ENCODE measurements around the gene C16orf78.
"Not testable (repeated sequence)": the region's sequence is repeated elsewhere in the genome, so short reads cannot be mapped to it uniquely, and the experiment has no call there.

The C16orf78 gene

DNA sequence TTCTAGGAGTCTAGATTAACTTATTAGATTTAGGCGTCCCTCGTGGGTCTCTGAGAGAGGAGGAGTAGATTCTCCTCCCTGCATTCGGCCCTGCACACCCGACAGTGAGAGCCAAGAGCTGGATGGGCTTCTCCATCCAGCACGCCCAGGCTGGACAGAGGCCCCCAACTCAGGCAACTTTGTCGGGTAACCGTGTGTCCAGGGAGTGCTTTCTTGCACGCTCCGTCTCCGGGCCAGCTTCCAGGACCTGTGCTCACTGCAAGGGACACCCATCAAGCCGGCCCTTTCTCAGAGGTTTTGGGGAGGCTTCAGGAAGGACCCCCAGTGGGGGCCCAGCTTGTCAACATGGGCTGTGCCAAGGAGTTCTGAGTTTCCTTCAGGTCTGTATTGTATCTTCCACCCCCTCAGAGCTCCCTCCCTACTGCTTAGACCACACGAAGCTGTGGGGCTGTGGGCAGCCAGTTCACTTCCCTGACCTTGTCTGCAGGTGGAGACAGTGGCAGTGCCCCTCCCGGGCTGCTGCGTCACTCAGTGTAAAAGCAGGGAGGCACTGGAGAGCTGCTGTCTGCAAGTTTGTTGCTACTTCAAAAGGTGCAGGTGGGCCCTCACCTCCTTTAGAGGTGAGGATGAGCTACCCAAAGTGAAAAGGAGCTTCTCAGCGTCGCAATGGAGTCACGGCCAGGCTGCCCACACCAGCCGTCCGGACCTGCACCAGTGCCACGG is 24.0 kb upstream of the C16orf78 start:
- DNase-seq, result no peak

DNA sequence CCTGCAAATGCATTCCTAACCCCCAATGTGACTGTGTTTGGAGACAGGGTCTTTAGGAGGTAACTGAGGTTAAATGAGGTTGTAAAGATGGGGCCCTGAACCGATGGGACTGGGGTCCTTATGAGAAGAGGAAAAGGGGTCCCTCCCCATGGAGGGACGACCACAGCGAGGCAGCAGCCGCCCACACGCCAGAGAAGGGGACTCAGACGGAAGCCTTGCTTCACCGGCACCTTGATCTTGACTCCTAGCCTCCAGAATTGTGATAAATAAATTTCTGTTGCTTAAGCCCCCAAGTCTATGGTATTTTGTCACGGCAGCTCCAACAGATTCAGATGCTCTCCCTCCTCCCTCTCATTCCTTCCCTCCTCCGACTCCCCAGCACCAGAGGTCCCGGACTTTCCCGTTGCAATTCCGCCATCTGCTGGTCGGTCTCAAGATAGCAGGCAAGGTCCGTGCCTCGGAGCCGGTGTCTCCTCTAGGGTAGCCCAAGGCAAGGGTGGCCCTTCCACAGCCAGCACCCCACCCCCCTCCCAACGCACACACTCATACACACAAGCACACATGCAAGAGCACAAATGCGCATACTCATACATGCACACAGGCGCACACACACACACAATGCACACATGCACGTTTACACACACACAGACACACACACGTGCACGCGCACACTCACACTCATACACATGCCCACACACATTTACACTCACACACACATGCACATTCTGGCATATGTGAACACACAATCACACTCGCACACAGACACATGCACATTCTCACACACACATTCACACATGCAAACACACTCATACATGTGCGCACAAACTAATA is 23.1 kb upstream of the C16orf78 start:
- peak in 55 of 58 donors; percentile 1 to 85 (median 38) for DNase-seq

DNA sequence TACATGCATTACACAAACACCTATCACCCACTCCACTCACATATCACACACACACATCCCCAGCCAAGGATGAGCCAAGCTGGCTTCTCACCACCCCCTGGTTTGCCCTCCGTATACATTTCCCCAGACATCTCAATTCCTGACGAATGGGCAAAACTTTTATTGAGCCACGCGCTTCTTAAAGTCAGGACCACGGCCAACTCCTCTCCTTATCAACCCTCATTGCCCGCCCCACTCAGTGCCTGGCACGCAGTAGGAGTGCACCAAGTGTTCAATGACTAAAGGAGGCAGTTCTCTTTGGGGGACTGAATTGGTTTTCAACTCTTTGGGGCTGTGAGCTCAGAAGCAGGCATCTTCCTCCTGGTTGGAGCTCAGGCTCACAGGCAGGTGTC is 22.5 kb upstream of the C16orf78 start:
- DNase-seq, result no peak

DNA sequence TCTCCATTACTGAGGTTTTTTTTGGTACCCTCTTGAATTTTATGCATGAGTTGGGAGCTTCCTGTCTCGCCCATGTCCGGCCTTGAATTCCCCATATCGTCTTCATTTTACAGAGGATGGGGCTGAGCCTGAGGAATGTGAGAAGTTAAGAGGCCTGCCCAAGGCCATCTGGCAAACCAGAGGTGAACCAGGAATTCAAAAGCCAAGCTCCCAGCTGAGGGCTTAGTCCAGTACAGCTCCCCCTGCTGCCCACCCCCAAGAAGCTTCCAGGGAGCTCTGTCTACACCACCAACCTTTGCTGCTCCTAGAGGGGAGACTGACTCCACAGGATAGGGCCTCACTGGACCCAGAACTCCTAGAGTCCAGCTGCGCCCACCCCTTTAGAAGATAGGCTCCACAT is 20.7 kb upstream of the C16orf78 start:
- no peak for DNase-seq

DNA sequence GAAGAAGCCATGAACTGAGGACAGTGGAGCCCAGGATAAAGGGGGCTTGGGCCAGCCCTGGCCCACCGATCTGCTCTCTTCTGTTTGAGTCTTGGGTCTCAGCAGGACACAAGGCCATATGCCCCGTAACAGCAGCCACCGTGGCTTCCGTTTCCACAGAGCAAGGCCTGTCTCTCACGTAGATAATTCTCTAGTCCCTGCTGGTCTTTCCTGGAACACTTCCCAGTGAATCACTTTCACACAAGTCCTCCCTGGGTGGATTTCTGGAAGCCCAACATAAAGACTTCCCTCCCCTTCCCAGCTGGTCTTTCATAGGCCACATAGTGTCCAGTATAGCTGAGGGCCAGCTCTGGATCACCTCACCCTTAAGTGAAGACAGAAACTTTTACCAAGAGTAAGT is 19.9 kb upstream of the C16orf78 start:
- no peak for DNase-seq

DNA sequence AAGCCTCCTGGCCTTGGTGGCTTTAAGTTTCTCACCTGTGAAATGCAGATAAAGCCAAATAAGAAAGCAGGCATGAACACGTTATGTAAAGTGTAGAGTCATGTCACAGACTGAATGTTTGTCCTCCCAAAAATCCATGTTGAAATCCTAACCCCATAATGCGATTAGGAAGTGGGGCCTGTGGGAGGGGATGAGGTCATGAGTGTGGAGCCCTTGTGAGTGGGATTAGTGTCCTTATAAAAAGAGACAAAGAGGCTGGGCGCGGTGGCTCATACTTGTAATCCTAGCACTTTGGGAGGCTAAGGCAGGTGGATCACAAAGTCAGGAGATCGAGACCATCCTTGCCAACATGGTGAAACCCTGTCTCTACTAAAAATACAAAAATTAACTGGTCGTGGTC is 19.5 kb upstream of the C16orf78 start:
- DNase-seq, result no peak

DNA sequence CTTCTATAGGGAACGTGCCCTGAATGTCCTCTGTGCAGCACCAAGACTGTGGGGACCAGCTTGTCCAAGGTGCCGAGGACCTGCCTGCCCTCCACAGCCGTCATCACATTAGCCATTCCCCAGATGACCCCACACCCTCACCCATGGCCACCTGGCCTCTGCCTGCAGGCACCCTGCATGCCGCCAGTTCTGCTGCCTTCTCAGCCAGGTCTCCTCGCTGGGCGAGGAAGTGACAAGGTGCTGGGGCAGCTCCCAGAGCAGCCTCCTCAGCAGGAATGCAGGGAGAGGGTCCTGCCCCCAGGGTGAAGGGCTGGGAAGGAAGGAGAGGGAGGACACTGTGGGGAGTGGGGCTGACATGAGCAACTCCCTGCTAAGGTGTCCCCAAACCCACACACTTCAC is 18.6 kb upstream of the C16orf78 start:
- no peak for DNase-seq

DNA sequence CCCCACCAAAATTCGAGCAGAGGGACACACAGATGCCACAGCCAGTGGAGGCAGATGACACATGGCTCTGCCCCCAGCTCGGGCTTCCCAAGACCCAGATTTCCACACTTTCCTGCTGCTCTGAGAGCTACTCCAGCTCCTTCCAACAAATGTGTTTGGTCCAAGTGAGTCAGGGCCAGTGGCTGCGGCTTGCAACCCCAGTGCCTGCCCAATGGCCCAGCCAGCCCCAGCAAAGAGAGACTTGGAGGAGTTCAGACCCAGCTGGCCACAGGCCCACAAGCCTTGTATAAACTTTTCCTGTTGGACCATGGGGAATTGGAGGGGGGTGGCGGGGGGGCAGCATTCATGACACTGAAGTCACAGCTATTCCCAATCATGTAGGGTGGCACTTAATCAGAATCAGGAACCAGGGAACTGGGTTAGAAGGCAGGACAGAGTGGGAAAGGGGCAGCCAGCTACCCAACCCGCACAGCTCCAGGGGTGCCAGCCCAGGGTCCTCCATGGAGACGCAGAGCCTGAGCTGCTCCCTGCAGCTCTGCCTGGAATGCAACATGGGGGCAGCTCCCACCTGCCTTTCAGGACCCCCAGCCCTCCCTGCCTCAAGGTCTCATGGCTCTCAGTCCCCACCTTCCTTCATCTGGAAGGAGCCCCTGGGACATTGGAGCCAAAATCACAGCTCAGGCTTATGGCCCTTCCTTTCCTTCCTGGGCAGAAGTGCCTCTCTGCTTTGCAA is 17.5 kb upstream of the C16orf78 start:
- no peak for DNase-seq

DNA sequence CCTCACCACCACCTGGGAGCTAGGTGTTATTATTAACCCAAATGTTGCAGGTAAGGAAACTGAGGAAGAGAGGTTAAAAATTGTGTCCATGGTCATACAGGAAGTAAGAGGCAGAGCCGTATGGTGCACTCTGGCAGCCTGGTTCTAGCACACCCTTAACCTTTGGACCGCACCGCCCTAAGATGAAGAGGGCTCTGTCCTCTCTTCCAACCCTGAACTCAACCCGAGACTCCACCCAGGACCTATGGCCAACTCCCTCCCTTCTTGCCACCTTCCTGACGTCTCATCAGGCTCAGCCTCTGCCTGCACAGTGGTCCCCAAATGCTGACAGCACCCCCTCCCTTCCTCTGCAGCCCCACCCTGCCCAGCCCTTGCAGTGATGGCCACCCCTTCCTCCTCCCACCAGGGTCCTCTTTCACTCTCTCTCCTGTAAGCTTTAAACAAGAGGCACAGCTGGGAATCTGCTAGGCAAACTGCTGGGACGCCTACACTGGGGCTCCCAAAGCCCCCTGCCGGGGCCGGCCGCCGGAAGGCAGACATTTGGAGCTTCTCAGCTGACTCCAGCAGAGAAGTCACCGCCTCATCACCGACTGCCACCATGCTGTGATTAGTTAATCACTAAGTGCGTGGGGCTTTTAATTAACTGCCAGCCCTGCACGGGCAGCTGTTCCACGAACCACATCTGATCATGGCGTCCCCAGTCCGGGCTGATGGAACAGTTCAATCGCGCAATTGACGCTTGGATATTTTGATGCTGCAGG is 16.7 kb upstream of the C16orf78 start:
- DNase-seq, result no peak

DNA sequence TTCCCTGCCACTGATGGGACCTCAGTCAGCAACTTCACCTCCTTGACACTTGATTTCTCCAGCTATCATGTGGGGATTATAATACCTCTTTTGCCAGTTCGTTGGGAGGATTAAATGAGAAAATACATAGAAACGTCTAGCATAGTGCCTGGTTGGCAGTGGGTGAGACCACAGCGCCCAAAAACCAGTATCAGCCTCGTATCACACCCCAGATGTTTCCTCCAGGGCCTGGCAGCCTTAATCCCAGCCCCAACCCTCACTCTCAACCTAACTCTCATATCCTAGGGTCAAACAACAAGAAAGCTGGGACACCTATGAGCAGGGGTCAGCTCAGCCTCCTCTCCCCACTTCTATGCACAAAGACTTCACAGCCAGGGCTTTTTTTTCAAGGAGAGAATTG is 14.0 kb upstream of the C16orf78 start:
- DNase-seq, result no peak

DNA sequence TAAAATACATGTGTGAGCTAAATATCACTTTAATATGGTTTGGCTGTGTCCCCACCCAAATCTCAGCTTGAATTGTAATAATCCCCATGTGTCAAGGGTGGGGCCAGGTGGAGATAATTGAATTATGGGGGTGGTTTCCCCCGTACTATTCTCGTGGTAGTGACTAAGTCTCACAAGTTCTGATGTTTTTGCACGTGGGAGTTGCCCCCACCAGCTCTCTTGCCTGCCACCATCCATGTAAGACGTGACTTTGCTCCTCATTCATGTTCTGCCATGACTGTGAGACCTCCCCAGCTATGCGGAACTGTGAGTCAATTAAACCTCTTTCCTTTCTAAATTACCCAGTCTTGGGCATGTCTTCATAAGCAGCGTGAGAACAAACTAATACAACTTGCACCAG is 11.9 kb upstream of the C16orf78 start:
- not testable (repeated sequence) for DNase-seq

DNA sequence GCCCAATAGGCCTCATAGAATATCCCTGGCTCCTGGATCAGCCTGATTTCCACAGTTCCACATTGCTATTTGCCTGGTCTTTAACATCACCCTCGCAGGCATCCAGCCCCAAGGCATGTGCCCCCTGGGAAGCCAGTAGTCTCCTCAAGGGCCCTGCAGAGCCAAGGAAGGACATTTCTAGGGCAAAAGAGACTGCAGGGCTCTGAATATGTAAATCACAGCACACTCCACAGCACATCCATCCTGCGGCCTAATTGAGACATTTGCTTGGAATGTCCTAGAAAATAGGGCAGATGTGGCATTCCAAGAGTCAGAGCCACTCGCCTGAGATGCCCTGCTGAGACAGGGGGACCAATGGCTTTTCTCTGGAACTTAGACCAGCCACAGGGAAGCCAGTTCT is 11.4 kb upstream of the C16orf78 start:
- DNase-seq, result no peak

DNA sequence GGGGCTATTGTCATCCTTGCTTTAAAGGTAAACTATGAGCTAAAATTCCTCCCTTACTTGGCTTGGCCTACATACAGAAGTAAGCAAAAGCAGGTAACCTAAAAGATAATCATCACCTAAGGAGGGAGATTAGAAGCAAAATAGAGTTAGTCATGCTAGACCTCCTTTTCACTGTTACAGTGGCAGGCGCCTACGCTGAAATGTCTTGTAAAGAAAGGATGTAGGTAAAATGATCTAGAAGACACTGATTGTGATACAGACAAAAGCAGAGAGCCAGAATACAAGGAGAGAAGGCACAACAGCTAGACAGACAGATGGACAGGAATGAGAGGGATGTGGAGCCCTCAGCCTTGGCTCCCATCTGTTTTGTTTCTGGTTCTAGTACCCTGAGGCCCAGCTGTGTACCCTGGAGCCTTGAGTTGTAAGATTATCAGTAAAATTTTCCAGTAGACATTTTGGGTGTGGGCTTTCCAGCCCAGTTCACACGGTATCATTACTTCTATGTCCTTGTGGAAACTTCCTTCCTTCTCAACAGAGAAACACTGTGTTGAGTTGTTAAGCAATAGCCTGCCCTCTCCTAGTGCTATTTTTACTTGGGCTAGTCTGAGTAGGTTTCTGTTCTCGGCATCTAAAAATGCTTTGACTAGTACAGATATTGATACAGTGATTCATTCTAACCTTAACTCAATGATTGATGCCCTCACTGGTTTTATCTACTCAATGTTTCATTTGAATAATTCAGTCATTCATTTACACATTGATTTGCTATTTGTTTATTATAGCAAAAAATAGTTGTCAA is 7.7 kb upstream of the C16orf78 start:
- DNase-seq, result no peak

DNA sequence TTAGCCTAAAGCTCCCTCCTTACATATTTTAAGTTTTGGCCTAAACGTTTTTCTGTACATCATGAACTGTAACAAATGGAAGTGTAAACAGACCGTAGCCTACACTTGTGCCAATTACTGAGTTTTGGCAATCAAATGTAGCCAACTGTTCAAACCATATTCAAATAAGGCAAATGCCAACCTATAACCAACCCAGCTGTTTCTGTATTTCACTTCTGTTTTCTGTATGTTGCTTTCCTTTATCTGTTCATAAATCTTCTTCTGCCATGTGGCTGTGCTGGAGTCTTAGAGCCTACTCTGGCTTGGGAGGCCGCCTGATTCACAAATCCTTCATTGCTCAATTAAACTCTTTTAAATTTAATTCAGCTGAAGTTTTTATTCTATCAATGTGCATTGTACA is 6.9 kb upstream of the C16orf78 start:
- no peak for DNase-seq

DNA sequence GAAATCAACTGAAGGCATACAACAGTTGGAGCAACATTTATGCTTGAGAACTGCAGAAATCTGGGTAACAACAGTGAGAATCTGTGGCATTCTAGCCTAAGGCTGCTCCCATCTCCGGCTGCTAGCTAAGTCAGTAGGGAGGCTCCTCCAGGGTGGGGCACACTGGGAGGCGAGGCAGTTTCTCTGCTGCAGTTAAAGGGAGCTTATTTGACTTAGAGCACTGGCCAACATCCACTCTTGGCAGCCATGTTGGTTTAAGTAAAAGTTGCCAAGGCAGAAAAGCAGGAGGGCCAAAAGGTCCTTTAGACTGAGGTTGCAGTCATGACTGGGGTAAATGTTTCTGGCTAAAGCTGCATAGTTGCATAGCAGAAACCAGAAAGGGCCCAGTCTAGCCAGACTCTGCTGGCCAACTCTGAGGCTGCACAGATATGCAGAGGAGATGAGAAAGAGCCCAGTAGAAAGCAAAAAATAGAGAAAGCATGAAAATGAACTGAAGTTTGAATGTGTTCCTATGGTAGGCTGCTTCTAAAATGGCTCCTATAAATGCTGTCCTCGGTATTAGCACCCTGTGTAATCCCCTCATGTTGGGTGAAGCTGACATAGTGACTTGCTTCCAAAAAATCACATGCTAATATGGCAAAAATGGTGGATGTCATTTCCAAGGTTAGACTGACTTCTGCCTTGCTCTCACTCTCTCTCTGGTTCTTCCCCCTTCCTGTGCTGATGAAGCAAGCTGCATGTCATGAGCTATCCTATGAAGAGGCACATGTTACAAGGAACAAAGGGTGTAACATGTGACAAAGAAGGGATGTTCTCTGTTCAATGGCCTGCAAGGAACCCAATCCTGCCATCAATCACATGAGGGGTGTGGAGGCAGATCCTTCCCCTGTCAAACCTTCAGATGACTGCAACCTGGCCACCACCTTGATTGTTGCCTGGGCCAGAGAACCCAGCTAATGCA is 3.7 kb upstream of the C16orf78 start:
- DNase-seq, result no peak

DNA sequence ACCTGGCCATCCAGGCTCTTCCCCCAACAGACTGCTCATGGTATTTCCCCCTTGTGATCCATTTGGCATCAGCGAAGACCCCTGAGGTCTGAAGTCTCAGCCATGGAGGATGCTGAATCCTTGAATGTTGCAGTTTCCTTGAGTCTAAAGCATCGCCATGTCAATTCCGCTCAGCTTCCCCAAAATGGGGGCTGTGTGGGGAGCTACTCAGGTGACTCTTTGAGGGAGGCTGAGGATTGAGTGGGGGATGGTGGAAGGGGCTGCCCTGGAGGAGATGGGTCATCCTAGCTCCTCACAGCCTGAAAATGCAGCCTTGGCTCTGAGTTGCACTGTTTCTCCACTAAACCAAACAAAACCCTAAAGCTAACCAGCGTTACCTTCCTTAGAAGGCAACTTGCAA is 2.6 kb downstream of the C16orf78 start:
- DNase-seq, result no peak

DNA sequence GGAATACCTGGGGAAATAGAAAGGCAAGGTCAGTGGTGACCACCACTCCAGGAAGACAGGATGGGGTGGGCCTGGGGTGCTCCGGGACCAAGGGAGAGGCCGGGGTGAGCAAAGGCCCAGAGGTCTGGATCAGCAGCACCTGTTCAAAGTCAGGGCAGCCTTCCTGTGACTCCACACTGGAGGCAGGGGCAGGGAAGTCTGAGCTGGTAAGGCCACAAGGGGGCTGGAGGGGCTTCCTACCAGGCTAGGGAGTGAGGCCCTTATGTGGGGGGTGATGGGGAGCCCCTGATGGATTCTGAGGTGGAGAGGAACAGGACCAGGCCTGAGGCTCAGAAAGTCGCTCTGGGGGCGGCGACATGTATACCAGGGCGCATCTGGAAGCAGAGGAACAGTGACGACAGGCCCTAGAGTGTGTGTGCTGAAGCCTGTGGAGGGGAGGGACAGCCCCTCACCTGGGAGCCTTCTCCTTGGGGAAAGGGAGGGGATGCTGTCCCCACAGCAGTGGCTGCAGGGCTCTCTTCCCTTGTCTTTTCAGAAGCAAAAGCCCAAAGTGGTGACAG is 3.7 kb downstream of the C16orf78 start:
- no peak for DNase-seq

DNA sequence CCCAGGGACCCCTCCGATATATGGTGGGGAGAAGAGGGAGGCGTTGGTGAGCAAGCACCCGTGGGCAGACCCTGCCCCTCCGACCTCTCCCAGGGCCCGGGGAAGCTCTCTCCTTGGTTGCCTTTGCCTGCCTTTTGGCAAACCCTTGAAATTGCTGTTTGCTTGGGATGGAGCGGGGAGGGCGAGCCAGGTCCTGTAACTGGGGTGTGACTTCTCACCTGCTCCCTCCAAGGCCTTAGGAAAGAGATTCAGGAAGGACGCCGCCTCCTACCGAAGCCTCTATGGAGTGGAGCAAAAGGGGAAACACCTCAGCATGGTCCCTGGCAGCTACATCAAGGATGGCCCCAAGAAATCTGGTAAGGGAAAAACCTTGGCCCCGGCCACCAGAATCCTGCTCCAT is 4.6 kb downstream of the C16orf78 start:
- no peak for DNase-seq

DNA sequence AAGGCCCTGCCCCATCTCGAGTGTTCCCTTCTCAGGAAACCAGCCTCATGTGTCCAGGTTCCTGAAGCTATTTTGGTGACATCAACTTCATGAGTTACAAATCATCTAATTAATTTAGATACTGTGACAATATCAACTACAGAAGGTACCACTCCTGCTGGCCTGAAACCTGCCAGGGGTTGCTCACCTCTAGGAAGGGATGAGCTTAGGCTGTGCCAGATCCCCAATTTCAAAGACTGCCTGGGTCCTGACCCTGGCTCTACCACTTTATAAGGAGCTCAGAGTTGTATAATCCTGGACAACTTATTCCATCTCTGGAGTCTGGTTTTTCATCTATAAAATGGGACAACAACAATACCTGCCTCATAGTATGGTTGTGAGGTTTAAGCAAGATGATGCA is 5.2 kb downstream of the C16orf78 start:
- no peak for DNase-seq

Data from anterior cingulate cortex (tissue), 58 donors.